ENCODE results near the gene MAP1LC3B2. TPM values are rescaled to one million over a fixed set of nuclear protein-coding genes. Genes with fewer than 3 reads are reported as not detected.

The MAP1LC3B2 gene
- total RNA-seq, 1 donor from 2014 or later, result not detected

DNA sequence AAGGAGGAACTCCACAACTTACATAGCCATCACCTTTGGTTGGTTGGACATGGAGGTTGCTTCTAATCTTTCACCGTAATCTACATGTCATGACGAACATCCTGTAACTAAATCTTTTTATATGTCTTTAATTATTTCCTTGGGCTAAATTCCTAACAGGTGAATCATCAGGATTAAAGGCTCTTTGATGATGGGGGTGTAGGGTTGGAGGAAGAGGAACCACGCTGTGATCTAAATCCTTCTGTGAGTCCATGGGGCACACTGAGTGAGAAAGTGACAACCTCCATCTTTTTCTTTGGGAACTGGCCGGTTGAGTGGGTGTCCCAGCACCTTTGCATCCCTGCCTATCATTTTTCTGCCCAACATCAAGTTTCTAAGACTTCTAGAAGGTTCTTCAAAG is 31.1 kb upstream of the MAP1LC3B2 start:
- TF ChIP-seq, protein P1, sequence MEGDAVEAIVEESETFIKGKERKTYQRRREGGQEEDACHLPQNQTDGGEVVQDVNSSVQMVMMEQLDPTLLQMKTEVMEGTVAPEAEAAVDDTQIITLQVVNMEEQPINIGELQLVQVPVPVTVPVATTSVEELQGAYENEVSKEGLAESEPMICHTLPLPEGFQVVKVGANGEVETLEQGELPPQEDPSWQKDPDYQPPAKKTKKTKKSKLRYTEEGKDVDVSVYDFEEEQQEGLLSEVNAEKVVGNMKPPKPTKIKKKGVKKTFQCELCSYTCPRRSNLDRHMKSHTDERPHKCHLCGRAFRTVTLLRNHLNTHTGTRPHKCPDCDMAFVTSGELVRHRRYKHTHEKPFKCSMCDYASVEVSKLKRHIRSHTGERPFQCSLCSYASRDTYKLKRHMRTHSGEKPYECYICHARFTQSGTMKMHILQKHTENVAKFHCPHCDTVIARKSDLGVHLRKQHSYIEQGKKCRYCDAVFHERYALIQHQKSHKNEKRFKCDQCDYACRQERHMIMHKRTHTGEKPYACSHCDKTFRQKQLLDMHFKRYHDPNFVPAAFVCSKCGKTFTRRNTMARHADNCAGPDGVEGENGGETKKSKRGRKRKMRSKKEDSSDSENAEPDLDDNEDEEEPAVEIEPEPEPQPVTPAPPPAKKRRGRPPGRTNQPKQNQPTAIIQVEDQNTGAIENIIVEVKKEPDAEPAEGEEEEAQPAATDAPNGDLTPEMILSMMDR (IDR thresholded peaks at IDR 0.05; ENCODE audit: unreplicated experiment), result no peak
- no peak for DNase-seq (ENCODE audit: low spot score)
- Mint-ChIP-seq H3K9me3 (ENCODE audit: unreplicated experiment) (no peaks in the 10 kb centered on the region), H3K4me1 (ENCODE audit: unreplicated experiment) (peaks cover 12% of the 10 kb centered on the region), H3K27me3 (ENCODE audit: unreplicated experiment) (peaks cover 3% of the 10 kb centered on the region), H3K36me3 (ENCODE audit: low read depth, unreplicated experiment) (no peaks in the 10 kb centered on the region), H3K4me3 (ENCODE audit: unreplicated experiment) (no peak overlapping the region), H3K27ac (ENCODE audit: unreplicated experiment) (no peak overlapping the region)

DNA sequence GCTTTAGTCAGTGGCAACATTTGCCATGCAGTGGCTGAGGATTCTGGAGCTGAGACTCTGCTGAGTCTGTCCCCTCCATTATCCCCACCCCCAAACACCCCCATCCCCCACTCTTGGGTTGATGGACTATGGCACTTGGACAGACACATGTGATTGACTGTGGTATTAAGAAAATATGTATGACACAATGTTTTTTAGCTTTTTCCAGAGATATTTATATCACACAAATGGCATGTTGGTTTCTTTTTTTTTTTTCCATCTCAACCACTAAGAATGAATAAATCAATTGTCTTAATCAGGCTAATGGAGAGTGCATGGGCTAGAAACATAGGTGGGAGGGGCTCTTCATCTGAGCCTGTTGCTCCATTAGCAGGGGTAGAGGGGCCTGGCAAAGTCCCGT is 30.7 kb upstream of the MAP1LC3B2 start:
- no peak for DNase-seq (ENCODE audit: low spot score)
- Mint-ChIP-seq H3K4me1 (ENCODE audit: unreplicated experiment) (peaks cover 12% of the 10 kb centered on the region), H3K9me3 (ENCODE audit: unreplicated experiment) (no peaks in the 10 kb centered on the region), H3K36me3 (ENCODE audit: low read depth, unreplicated experiment) (no peaks in the 10 kb centered on the region), H3K27ac (ENCODE audit: unreplicated experiment) (no peak overlapping the region), H3K27me3 (ENCODE audit: unreplicated experiment) (peaks cover 3% of the 10 kb centered on the region), H3K4me3 (ENCODE audit: unreplicated experiment) (no peak overlapping the region)
- TF ChIP-seq, protein P1 (IDR thresholded peaks at IDR 0.05; ENCODE audit: unreplicated experiment), result no peak

DNA sequence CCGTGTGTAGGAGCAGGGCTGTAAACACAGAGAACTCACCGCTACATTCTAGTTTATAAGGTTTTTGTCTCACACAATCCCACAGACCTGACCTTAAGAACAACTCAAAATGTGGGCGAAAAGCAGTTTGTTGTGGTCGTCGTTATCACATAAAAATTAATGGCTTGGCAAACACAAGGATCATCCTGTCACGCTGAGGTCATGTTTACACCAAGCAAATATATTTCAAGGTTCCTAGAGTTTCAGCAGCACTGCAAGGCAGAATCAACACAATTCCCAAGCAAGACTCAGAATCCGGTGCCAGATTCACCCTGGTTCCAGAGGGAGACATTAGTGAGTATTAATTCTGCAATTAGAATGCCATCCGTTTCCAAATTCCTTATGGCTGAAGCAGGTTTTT is 30.1 kb upstream of the MAP1LC3B2 start:
- Mint-ChIP-seq H3K36me3 (ENCODE audit: low read depth, unreplicated experiment) (no peaks in the 10 kb centered on the region), H3K27ac (ENCODE audit: unreplicated experiment) (no peak overlapping the region), H3K4me3 (ENCODE audit: unreplicated experiment) (no peak overlapping the region), H3K27me3 (ENCODE audit: unreplicated experiment) (peaks cover 4% of the 10 kb centered on the region), H3K9me3 (ENCODE audit: unreplicated experiment) (no peaks in the 10 kb centered on the region), H3K4me1 (ENCODE audit: unreplicated experiment) (peaks cover 12% of the 10 kb centered on the region)
- TF ChIP-seq, protein P1 (IDR thresholded peaks at IDR 0.05; ENCODE audit: unreplicated experiment), result no peak
- DNase-seq (ENCODE audit: low spot score), result no peak

DNA sequence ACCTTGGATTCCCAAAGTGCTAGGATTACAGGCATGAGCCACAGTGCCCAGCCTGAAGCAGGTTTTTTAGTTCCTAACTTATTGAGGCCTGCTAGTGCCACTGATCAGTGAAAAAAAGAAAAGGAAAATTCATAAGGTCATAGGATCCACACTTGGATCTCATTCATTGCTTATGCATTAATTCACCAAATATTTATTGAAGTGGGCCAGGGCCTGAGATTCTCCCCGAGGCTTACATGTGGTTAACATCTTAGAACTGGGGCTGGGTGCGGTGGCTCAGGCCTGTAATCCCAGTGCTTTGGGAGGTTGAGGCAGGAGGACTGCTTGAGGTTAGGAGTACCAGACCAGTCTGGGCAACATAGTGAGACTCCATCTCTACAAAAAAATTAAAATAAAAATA is 29.5 kb upstream of the MAP1LC3B2 start:
- no peak overlapping the region for H3K4me3 Mint-ChIP-seq (ENCODE audit: unreplicated experiment)
- DNase-seq (ENCODE audit: low spot score), result no peak
- peaks cover 12% of the 10 kb centered on the region for H3K4me1 Mint-ChIP-seq (ENCODE audit: unreplicated experiment)
- TF ChIP-seq, protein P1 (IDR thresholded peaks at IDR 0.05; ENCODE audit: unreplicated experiment), result no peak
- peaks cover 4% of the 10 kb centered on the region for H3K27me3 Mint-ChIP-seq (ENCODE audit: unreplicated experiment)
- no peaks in the 10 kb centered on the region for H3K9me3 Mint-ChIP-seq (ENCODE audit: unreplicated experiment)
- no peak overlapping the region for H3K27ac Mint-ChIP-seq (ENCODE audit: unreplicated experiment)
- H3K36me3 Mint-ChIP-seq (ENCODE audit: low read depth, unreplicated experiment), result no peaks in the 10 kb centered on the region

DNA sequence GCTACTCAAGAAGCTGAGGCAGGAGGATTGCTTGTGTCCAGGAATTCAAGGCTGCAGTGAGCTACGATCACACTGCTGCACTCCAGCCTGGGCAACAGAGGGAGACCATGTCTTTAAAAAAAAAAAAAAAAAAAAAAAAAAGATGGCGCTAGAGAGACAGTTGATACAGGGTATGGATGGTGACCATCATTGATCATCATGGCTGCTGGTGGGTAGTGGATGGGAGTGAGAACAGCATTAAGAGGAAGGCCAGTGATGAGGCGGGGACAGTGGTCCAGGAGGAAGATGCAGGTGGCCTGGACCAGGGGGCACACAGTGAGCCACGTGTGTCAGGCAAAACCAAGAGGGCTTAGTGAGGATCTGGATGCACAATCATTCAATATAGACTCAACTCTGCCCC is 26.8 kb upstream of the MAP1LC3B2 start:
- H3K9me3 Mint-ChIP-seq (ENCODE audit: unreplicated experiment), result no peaks in the 10 kb centered on the region
- peaks cover 4% of the 10 kb centered on the region for H3K27me3 Mint-ChIP-seq (ENCODE audit: unreplicated experiment)
- TF ChIP-seq, protein P1 (IDR thresholded peaks at IDR 0.05; ENCODE audit: unreplicated experiment), result no peak
- H3K4me3 Mint-ChIP-seq (ENCODE audit: unreplicated experiment), result peak overlapping the region; percentile 56
- H3K4me1 Mint-ChIP-seq (ENCODE audit: unreplicated experiment), result peaks cover 5% of the 10 kb centered on the region
- no peaks in the 10 kb centered on the region for H3K36me3 Mint-ChIP-seq (ENCODE audit: low read depth, unreplicated experiment)
- H3K27ac Mint-ChIP-seq (ENCODE audit: unreplicated experiment), result peak overlapping the region; percentile 27
- no peak for DNase-seq (ENCODE audit: low spot score)

Data from endothelial cell (in vitro differentiated cells).